ENCODE data around the gene OR9A4. TPM values are rescaled to one million over a fixed set of nuclear protein-coding genes. Genes with fewer than 3 reads are reported as not detected.

Gene OR9A4, protein sequence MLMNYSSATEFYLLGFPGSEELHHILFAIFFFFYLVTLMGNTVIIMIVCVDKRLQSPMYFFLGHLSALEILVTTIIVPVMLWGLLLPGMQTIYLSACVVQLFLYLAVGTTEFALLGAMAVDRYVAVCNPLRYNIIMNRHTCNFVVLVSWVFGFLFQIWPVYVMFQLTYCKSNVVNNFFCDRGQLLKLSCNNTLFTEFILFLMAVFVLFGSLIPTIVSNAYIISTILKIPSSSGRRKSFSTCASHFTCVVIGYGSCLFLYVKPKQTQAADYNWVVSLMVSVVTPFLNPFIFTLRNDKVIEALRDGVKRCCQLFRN
- not detected in 2 replicates for total RNA-seq

DNA sequence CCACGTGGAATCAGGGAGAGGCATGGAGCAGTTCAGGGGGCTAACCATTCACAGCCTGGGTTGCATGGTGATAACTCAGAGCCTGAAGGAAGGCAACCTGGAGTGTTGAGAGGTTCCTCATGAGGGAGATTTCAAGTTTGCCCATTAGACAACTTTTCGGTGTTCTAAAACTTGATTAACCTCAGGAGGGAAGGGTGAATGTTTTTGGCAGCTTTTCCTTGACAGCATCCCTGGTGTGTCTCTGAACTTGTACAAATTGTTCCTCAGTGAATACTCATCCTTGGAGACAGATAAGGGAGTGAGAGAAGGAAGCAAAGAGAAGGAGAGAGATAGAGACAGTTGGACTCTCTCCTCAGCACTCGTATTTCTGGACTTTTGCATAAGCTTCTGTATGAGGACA, at the start of gene OR9A4:
OR9A4 (plus strand) TSS at position 301 of the 400 bp plus-strand sequence. CDS start 2,477 bp downstream, outside the sequence.

DNA sequence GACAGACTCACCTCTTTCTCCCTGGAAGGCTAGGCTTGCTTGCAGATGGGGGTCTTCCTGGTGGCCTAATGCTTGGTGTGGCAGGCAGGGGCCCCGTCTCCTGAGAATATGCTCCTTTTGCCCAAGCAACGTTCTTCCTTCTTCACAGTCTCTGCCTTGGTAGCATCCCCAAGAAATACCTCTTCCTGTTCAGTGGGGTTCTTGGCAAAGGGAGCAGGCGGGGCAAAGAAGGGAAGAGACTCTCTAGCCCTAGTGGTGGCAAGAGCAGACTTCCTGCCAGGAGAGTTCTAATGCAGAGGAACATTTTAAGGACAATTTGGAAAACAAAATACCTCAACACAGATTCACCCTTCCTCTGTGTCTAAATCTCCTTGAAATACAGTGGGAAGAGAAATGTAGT, 30.6 kb downstream of the OR9A4 start, which contains the start of gene CLEC5A:
CLEC5A (minus strand) TSS at position 179 of the 400 bp plus-strand sequence. CDS start 682 bp downstream, outside the sequence.

Other genes starting within 250 kb of the OR9A4 start
- gene DENND11, start 214.2 kb upstream of the OR9A4 start, total RNA-seq = 7.5 and 9.0 TPM in 2 replicates
- gene WEE2, start 208.0 kb upstream of the OR9A4 start, total RNA-seq = not detected in 2 replicates
- 172 and 203 TPM in 2 replicates for gene SSBP1, start 178.0 kb upstream of the OR9A4 start, total RNA-seq
- 0.92 and 1.5 TPM in 2 replicates for gene TAS2R3, start 152.3 kb upstream of the OR9A4 start, total RNA-seq
- 0.99 and 1.2 TPM in 2 replicates for gene TAS2R4, start 139.7 kb upstream of the OR9A4 start, total RNA-seq
- 0.79 and 0.81 TPM in 2 replicates for gene TAS2R5, start 126.2 kb upstream of the OR9A4 start, total RNA-seq
- gene PRSS37, start 74.9 kb upstream of the OR9A4 start, total RNA-seq = not detected in 2 replicates
- gene CLEC5A, start 30.6 kb downstream of the OR9A4 start, total RNA-seq = not detected in 2 replicates
- gene TAS2R38, start 57.4 kb downstream of the OR9A4 start, total RNA-seq = not detected in 2 replicates
- gene MGAM, start 79.5 kb downstream of the OR9A4 start, total RNA-seq = under 0.01 and 0.06 TPM in 2 replicates
- gene MGAM2, start 195.3 kb downstream of the OR9A4 start, total RNA-seq = not detected in 2 replicates